ENCODE results near the gene TEX261. TPM values are rescaled to one million over a fixed set of nuclear protein-coding genes. Genes with fewer than 3 reads are reported as not detected.

Gene TEX261
- total and polyA plus RNA-seq, 2 of the 8 experiments (the other 6 are each of a cell fraction or from before 2014, with no cell fraction given): 25.2 to 30.1 TPM

- TF ChIP-seq, protein P1, sequence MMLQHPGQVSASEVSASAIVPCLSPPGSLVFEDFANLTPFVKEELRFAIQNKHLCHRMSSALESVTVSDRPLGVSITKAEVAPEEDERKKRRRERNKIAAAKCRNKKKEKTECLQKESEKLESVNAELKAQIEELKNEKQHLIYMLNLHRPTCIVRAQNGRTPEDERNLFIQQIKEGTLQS (IDR thresholded peaks at IDR 0.05; ENCODE audit: insufficient read depth, low read depth, low read length): no peak
- TF ChIP-seq FOSL1 (IDR thresholded peaks at IDR 0.05; ENCODE audit: insufficient read depth, low read depth, low read length) (no peak), TEAD4 (IDR thresholded peaks at IDR 0.05; ENCODE audit: low read depth, low read length) (no peak), GTF2F1 (IDR thresholded peaks at IDR 0.05; ENCODE audit: borderline replicate concordance, low read depth, low read length) (no peak), EP300 (IDR thresholded peaks at IDR 0.05; ENCODE audit: borderline replicate concordance in 1 of 2, low read depth in 2 of 2, low read length in 2 of 2) (no peak), CTCF (IDR thresholded peaks at IDR 0.05; ENCODE audit: control extremely low read depth in 1 of 3, insufficient read depth in 1 of 3, low read depth in 1 of 3, low read length in 3 of 3) (peak; percentile 88 to 94 (median 90)), SIN3A (conservative IDR thresholded peaks at IDR 0.05 in 1 of 2, IDR thresholded peaks at IDR 0.05 in 1 of 2; ENCODE audit: low read depth in 1 of 2, low read length in 2 of 2) (no peak), BACH1 (IDR thresholded peaks at IDR 0.05; ENCODE audit: low read length) (no peak), CHD1 (IDR thresholded peaks at IDR 0.05; ENCODE audit: low read depth, low read length) (no peak), NANOG (IDR thresholded peaks at IDR 0.05; ENCODE audit: insufficient read depth, low read depth, low read length, poor library complexity, severe bottlenecking) (no peak), CEBPB (IDR thresholded peaks at IDR 0.05; ENCODE audit: low read depth, low read length) (no peak), HDAC2 (IDR thresholded peaks at IDR 0.05; ENCODE audit: borderline replicate concordance in 1 of 2, low read depth in 2 of 2, low read length in 2 of 2) (no peak), MAX (IDR thresholded peaks at IDR 0.05) (peak; percentile 11), SRF (IDR thresholded peaks at IDR 0.05; ENCODE audit: low read depth, low read length) (0 out of 2 replicates have a peak, but pooled peaks have one; percentile 27), RBBP5 (IDR thresholded peaks at IDR 0.05; ENCODE audit: borderline replicate concordance, low read depth, low read length) (no peak), E2F6 (IDR thresholded peaks at IDR 0.05) (no peak), SAP30 (IDR thresholded peaks at IDR 0.05; ENCODE audit: insufficient read depth, insufficient replicate concordance, low read length) (no peak), RXRA (IDR thresholded peaks at IDR 0.05; ENCODE audit: insufficient read depth, low read depth, low read length) (no peak)
These were observed 6.3 kb upstream of the TEX261 start (continued) for GRCh38 chr2:71000780-71001591.

Measured in H1 (cell line).